Fibroblast of the conjunctiva (primary cell): ENCODE results near the gene SERPINA4.
"Not testable (repeated sequence)": the region's sequence is repeated elsewhere in the genome, so short reads cannot be mapped to it uniquely, and the experiment has no call there.

ENCODE experiments used
- DNase-seq: peaks from one replicate; pipeline ENCODE4 v3.0.0-alpha.2; 2010; ENCODE audit warnings: low read depth

Gene SERPINA4

DNA sequence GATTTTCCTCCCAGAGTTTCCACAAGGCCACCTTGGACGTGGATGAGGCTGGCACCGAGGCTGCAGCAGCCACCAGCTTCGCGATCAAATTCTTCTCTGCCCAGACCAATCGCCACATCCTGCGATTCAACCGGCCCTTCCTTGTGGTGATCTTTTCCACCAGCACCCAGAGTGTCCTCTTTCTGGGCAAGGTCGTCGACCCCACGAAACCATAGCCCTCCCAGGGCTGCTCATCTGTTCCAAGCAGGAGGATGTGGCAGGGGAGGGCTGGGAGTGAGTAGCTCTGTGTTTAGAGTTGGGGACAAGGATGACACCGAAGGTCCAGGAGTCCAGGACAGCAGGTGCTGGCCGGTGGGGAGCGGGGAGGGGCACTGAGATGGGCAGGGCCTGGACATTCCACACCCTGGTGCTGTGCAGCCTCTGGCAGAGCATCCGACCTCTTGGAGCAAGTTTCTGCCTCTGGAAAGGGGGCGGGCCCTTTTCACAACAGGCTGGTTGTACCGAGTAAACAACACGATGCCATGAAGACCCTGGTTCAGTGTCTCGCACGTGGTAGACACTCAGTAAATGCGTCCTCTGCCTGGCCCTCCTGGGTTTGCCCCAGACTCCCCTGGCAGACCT is 8.2 kb downstream of the SERPINA4 start:
- no peak for DNase-seq

DNA sequence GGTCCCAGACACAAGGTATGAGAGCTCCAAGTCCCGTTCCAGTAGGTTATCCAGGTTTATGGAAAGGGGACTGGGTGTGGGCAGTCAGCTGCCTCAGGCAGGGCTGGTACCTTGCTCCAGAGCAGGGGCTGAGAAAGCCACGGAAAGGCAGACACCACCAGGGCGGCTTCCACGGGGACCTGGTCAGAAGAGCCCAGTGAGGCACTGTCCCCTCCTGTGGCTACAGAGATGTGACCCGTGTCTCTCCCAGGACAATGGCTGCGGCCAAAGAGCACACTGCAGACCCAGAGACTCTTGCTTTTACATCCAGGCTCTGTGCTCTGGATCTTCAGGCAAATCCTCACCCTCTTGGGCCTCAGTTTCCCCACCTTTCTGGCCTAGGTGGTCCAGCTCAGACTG is 8.8 kb downstream of the SERPINA4 start:
- DNase-seq, result no peak

DNA sequence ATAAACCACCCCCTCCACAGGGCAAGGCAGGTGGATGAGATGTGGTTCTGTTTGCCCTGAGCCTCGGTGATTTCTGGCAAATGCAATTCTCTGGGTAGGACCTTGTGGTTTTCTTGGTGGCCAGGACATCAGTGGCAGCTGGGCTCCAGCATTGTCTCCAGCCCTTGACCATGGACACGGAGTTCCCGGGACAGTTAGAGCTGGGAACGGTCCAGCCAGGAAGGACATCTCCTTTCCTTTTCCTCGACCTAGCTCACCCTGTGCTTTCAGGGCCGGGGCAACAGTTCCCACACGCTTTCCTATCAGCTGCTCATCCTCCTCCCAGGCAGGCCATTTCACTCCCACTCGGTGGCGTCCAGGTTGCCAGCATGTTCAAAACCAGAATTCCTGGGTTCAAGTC is 9.2 kb downstream of the SERPINA4 start:
- no peak for DNase-seq

DNA sequence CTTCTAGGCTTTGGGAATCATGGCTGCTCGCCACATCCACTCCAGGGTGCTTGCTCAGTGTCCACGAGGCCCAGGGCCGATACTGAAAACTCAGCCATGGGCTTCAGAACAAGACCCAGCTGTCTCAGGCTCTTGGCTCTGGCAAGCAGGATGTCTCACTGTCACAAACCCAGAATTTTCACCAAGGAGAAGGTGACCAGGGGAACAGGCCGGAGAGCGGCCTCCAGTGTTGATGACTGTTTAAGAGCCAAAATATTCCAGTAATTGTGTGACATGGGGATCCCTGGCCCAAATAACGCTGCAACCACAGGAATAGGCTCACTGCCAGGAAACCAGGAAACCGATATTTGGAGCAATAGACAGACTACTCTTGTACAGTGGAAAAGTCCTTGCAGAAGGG is 10.2 kb downstream of the SERPINA4 start:
- DNase-seq, result no peak

DNA sequence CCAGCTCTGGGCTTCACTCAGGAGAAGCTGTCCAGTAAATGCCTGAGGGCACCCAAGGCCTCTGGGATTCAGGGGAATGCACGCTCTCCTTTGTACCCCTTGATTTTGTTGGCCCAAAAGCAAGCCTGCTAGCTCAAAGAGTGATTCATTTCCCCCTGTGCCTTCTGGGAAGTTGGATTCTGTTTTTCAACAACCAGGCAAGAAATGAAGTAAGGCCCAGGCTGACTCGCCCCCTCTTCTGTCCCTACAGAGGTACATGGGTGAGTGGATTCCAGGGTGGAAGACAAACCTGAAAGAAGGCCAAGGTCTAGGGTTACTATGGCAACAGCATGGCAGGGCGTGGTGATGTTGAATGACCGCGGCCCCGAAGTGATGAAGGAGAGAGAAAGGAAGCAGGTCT is 10.7 kb downstream of the SERPINA4 start:
- DNase-seq, result no peak

DNA sequence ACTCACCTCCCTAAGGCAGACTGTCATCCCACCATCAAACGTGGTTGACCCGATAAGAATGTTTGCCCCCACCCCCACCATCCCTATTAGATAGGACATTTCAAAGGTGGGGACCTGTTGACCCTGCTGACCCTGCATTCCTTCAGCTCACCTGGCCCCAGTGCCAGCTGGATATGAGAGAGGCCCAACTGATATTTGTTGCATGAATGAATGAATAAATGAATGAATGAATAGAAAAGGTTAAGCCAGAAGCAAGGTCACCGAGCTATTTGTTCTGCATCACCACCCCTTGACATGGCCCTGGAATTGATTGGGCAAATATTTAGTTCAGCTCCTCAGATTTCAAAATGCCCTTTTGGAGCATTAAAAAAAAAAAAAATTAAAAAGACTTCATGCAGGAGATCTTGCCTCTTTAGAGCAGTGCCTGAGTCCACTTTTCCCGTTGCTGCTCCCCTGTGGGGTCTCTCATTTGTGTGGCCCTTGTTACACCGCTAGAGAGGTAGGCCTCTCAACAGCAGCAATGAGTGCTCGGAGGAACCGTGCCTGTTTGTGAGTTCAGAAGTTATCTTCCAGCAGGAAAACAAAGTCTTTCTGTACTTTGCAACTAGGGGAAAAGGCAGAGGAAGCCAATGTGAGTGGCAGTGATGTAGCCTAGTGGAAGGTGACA is 11.5 kb downstream of the SERPINA4 start:
- DNase-seq, result no peak

DNA sequence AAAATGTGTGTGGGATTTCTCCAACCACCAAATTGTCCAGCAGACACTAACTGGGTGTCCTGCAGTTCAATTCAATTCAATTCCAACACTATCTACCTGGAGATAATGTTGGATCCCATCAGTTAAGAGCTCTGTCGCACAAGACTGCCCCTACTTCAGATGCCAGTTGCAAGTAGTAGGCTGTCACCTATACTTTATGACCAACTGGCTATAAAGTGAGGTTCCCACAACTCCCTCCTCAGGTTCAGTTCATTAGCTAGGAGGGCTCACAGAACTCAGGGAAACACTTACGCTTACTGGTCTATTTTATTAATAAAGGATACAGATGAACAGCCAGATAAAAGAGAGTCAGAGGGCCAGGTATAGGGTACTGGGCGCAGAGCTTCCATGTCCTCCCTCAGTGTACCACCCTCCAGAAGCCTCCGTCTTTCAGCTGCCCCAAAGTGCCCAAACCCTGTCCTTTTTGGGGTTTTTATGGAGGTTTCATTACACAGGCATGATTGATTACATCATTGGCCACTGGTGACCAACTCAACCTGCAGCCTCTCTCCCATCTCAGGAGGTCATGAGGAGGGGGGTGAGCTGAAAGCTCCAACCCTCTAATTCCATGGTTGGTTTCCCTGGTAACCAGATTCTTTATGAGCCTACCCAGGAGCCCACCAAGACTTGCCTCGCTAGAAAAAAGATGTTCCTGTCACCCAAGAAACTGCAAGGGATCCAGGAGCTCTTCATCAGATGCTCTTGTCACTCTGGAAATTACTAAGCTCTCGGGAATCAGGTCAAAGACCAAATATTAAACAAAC is 12.4 kb downstream of the SERPINA4 start:
- DNase-seq, result no peak

DNA sequence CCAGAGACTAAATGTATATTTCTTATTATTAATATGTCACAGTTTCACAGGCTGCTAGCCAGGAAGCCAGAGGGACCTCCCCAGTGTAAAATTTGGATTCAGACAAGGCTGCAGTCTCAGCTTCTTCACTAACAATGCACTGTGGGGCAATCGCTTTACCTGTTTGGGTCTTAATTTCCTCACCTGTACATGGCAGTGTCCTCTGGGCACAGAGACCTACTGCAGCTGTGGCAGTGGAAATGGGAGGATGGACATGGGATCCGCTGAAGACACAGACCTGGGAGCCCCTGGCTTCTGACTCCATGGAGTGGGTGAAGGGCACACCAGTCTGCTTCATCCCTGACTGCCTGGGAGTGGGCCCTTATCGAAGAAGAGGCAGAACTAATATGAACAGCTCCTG is 13.1 kb downstream of the SERPINA4 start:
- DNase-seq, result no peak

DNA sequence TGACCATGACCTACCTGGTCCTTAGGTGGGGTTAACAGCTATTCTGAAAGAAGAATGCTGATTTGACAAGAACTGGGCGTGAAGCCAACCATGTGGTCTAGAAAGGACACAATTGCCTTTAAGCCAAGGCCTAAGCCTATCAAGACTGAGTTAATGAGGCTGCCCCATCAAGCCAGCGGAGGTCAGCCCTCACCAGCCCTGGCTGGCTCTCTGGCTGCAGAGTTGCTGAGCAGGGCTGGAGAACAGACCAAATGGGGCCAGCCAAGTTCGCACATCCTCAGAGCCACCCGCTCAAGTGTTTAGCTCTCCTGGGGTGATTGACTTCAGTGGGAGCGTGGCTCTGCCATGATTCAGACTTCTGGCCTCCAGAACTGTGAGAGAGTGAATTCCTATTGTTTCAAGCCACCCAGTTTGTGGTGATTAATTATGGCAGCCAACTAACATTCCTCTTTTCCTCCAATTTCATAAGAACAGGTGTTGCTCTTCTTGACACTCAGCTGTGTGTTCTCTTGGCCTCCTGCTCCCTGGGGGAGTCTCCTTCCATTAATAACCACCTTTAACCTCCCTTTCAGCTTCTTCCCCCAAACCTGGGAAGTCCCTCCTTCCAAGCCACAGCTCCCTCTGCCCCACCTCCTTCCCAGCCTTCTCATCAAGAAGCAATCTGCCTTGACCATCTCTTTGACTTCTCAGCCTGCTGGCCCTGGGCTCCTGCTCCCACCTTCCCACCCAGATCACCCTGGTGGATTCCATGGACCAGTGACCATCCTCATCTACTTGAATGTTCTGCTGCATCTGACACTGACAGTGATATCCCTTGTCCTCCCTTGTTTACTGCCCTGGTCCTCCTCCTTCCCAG is 14.7 kb downstream of the SERPINA4 start:
- no peak for DNase-seq

DNA sequence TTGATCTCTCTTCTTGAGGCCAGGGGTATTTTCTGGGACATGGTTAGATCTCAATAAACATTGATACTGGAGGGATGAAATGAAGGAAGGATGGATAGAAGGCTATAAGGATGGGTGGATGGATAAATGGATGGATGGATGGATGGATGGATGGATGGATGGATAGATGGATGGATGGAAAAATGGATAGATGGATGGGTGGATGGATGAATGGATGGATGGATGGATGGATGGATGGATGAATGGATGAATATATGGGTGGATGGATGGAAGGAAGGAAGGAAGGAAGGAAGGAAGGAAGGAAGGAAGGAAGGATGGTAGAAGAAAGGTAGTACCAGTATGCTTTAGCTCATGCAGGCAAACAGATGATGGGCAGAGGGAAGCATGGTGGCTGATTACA is 16.2 kb downstream of the SERPINA4 start:
- DNase-seq, result not testable (repeated sequence)

DNA sequence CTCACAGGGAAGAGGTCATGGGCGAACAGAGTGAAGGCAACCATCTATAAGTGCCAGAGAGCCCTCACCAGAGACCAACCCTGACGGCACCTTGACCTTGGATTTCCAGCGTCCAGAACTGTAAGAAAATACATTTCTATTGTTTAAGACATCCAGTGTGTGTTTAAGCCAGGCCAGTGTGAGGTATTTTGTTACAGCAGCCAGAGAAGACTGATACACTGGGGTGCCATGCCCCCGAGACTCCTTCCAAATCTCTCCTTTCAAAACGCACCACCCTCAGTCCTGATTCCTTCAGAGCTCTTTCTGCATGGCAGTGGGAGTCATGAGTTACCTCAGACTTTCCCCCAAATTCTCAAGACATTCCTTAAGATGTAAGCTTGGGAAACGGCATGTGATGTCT is 17.5 kb downstream of the SERPINA4 start:
- DNase-seq, result no peak

DNA sequence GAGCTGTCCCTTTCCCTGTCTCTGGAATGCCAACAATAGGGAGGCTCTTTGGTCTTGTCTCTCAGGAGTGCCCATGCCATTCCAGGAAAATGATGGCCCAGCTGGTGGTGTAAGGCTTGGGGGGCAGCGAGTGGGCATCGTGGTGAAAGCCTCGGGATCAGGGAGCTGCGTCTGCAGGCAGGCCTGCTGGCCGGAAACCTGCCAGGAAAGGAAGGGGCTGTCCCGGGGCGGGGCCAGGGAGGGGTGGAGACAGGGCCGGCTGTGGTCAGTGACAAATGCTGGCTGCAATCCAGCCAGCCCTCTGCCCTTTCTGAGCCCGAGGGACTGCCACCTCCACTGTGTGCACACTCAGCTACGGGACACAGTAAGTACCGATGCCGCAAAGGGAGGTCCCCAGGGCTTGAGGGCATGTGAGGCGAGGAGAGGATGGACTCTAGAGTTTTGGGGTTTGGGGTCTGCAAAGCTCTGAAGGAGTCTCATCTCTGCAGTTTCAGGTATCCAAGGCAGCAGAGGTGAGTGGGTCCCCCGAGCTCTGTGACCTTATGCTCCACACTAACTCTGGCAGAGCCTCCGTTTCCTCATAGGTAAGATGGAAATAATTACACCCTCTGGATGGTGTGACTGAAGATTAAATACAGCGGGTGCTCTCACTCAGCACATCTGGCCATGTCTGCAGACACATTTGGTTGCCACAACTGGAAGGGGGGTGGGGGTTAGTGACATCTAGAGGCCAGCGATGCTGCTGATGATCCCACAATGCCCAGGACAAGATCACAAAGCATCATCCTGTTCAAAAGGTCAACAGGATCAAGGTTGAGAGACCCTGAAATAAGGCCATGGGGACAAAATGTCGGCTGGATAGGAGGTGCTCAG is 20.1 kb downstream of the SERPINA4 start, which contains the start of gene SERPINA5:
Gene SERPINA5 (plus strand): TSS at position 300 of the 873 bp plus-strand sequence. CDS start 5,937 bp downstream, outside the sequence.
- DNase-seq, result no peak

DNA sequence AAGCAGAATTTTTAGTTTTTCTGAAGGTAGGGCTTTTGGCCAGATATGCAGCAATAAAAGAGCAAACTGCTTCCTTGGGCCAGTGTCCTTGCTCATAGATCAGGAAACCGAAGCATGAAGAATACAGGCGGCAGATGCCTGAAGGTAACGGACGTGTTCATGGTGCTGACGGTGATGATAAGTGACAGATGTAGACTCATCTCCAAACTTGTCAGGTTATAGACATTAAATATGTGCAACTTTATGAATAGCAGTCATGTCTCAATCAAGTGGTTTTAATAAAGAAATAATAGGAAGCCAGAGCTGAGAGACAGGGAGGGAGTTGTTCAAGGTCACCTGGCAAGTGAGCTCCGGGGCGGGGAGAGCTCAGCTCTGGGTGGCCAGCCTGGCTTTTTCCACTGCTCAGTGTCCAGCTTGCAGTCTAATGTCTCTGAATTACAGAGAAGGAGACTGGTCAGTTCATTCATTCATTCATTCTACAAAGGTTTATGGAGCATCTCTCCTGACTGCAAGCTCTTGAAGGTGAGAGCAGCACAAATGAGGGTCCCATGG is 21.0 kb downstream of the SERPINA4 start:
- DNase-seq, result no peak

DNA sequence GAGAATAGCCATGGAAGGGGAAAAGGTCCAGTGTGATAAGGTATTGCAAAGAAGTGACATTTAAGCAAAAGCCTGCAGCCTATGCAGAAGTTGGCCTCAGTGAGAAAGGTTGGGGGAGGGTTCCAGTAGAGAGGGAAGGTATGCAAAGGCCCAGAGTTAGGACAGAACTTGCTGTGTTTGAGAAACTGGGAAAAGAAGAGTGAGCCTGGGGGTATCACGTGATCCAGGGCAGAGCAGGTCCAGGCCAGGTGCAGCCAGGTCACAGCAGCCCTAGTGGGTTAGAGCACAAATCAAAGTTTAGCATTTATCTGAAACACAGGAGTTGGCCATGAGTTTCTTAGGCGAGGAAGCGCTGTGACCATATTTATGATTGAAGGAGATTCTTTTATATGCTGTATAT is 21.6 kb downstream of the SERPINA4 start:
- DNase-seq, result no peak

DNA sequence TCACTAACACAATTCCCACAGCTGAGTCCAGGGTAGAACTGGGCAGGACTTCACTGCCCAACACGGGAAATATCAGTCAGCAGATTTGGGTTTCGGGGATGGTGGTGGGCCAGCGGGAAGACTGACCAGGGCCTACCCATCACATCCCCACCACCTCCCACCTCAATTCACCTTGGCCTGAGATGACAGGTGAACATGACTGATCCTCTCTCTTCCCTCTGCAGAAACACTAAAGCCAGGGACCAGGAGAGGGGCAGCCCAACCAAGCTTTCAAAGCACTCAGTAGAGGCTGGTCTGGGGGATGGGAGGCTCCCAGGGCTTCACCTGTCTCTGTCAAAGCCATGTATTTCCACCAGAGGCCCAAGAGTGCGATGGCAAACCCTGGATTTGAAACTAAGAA is 22.3 kb downstream of the SERPINA4 start:
- DNase-seq, result no peak

DNA sequence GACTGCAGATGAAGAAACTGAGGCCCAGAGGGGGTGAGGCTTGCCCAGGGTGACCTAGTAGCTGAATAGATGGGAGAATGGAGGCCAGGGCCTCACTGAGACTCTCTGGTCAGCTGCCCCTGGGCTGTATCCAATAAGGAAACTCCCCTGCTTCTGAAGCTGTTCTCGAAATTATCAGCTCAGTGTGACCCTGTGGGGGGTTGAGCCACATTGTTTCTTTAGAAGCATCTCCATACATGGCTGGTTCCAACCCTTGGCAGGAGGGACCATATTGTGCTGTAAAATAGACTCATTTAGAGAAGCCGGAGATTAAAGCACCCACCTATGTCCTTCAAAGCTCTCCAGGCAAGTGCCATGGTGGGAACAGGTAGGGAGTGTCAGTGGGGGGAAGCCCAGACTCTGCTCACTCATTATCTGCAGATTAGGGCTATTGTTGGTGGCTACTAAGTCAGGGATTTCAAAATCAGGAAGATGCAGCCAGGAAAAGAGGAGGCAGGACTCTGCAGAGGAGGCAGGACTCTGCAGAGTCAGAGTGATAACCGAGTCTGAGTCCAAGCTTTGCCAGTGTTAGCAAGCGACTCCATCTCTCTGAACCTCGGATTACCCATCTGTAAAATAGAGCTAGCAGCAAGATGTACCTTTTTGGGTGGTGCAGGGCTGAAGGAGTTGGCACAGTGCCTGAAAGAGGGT is 23.5 kb downstream of the SERPINA4 start:
- no peak for DNase-seq

DNA sequence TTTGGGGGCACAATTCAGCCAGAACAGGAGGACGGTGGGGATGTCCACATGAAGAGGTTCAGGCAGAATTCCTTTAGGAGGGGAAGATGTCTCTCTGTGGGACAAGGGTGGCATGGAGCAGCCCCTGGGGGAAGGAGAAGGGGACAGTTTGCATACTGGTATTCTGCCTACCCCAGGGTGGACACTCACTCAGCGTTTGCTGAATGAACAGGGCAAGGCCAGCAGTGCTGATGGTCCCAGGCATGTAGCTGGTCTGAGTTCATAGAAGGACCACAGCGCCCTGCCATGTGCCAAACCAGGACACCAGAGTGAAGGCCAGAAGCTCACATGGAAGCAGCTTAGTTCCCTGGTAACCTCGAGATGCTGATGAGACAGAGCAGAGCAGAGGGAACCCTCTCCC is 25.4 kb downstream of the SERPINA4 start:
- no peak for DNase-seq

DNA sequence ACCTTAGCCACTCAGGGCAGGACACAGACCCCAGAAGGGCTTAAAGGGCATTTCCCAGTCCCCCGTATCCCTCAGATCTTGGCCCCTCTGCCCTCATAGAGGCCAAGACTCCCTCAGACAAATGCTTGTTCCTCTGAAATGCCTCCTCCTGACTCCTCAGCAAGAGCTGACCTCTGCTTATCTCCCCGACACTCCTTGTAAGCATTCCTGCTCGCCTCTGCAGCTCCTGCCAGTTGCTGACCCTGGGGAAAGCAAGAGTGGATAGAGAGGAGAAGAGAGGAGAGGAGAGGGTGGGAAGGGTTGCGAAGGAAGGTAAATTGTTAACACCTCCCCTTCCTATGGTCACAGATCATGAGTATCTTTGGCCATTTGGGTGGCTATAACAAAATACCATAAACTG is 27.1 kb downstream of the SERPINA4 start:
- DNase-seq, result no peak

DNA sequence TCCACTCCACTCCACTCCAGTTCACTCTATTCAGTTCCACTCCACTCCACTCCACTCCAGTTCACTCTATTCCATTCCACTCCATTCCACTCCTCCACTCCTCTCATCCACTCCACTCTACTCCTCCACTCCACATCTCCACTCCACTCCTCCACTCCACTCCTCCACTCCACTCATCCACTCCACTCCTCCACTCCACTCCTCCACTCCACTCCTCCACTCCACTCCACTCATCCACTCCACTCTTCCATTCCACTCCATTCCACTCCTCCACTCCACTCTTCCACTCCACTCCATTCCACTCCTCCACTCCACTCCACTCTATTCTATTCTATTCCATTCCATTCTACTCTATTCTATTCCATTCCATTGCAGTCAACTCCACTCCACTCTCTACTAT is 29.8 kb downstream of the SERPINA4 start:
- no peak for DNase-seq

DNA sequence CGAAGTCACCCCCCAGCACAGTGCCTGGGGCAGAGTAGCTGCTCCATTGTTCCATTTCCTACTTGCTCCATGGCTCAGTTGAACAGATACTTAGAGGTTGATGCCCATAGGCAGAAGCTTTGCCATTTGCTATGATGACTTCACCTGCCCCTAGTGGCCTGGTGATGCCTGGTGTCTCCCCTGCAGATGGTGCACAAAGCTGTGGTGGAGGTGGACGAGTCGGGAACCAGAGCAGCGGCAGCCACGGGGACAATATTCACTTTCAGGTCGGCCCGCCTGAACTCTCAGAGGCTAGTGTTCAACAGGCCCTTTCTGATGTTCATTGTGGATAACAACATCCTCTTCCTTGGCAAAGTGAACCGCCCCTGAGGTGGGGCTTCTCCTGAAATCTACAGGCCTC is 30.6 kb downstream of the SERPINA4 start:
- no peak for DNase-seq
